GM23338 (cell line): Measurements from ENCODE around the gene SMIM44. TPM values are rescaled to one million over a fixed set of nuclear protein-coding genes. Genes with fewer than 3 reads are reported as not detected.

ENCODE experiments used
- ATAC-seq: fragments of 200-7000 bp; cut with Tn5 transposase; 3 replicates; pipeline ENCODE4 v1.9.1; 2020
- DNase-seq: peaks from one replicate; pipeline ENCODE4 v3.0.0-alpha.2; 2015; ENCODE audit warnings: low spot score
- H2AFZ ChIP-seq: fragments of 200-600 bp; sonication (generic); 2 replicates; pipeline ENCODE4 v1.8.0; 2016; ENCODE audit warnings: antibody characterized with exemption, mild to moderate bottlenecking, moderate library complexity
- H3F3A ChIP-seq: fragments of 200-600 bp; sonication (generic); replicated peaks from 2 replicates; pipeline ENCODE4 v1.8.0; 2017; ENCODE audit warnings: antibody characterized with exemption, mixed run types, low read depth
- H3K27ac ChIP-seq: fragments of 200-600 bp; sonication (generic); 2 replicates; pipeline ENCODE4 v1.6.1; 2016; ENCODE audit warnings: low read depth
- H3K27me3 ChIP-seq: fragments of 200-600 bp; sonication (generic); 2 replicates; pipeline ENCODE4 v1.8.0; 2016; ENCODE audit warnings: mild to moderate bottlenecking, mixed run types, moderate library complexity; ENCODE audit not compliant: insufficient read depth
- H3K36me3 ChIP-seq: fragments of 200-600 bp; sonication (generic); 2 replicates; pipeline ENCODE4 v1.8.0; 2016; ENCODE audit warnings: mild to moderate bottlenecking; ENCODE audit not compliant: insufficient read depth
- H3K4me1 ChIP-seq: fragments of 200-600 bp; sonication (generic); 2 replicates; pipeline ENCODE4 v1.8.0; 2016; ENCODE audit warnings: mild to moderate bottlenecking, moderate library complexity; ENCODE audit not compliant: insufficient read depth
- H3K4me2 ChIP-seq: fragments of 200-600 bp; sonication (generic); 2 replicates; pipeline ENCODE4 v1.7.1; 2017; ENCODE audit warnings: mixed run types
- H3K4me3 ChIP-seq: fragments of 200-600 bp; sonication (generic); 2 replicates; pipeline ENCODE4 v1.6.1; 2016; ENCODE audit warnings: mixed run types
- H3K79me2 ChIP-seq: fragments of 200-600 bp; sonication (generic); replicated peaks from 2 replicates; pipeline ENCODE4 v1.8.0; 2017; ENCODE audit warnings: mild to moderate bottlenecking; ENCODE audit not compliant: insufficient read depth
- H3K9me2 ChIP-seq: fragments of 200-600 bp; sonication (generic); 2 replicates; pipeline ENCODE4 v1.8.0; 2017; ENCODE audit not compliant: insufficient read depth
- H4K20me1 ChIP-seq: fragments of 200-600 bp; sonication (generic); replicated peaks from 2 replicates; pipeline ENCODE4 v1.8.0; 2017; ENCODE audit warnings: mild to moderate bottlenecking; ENCODE audit not compliant: insufficient read depth
- H3K27ac Mint-ChIP-seq: 2 replicates; pipeline ENCODE4 v1.8.0; 2020; ENCODE audit warnings: inconsistent platforms, mild to moderate bottlenecking, moderate library complexity, mixed read lengths
- H3K27me3 Mint-ChIP-seq: 3 replicates; pipeline ENCODE4 v1.8.0; 2022; ENCODE audit warnings: low read depth, mild to moderate bottlenecking, moderate library complexity, mixed read lengths, inconsistent platforms; ENCODE audit not compliant: insufficient read depth, poor library complexity
- H3K36me3 Mint-ChIP-seq: 3 replicates; pipeline ENCODE4 v1.8.0; 2021; ENCODE audit warnings: low read depth, mild to moderate bottlenecking, inconsistent platforms, moderate library complexity, mixed read lengths
- H3K4me1 Mint-ChIP-seq: 3 replicates; pipeline ENCODE4 v1.8.0; 2020; ENCODE audit warnings: mild to moderate bottlenecking, inconsistent platforms, mixed read lengths
- H3K4me3 Mint-ChIP-seq: 3 replicates; pipeline ENCODE4 v1.8.0; 2021; ENCODE audit warnings: moderate library complexity, mild to moderate bottlenecking, inconsistent platforms, mixed read lengths
- H3K9me3 Mint-ChIP-seq: 3 replicates; pipeline ENCODE4 v1.8.0; 2020; ENCODE audit warnings: moderate library complexity, mild to moderate bottlenecking, inconsistent platforms, mixed read lengths
- CREB1 ChIP-seq: fragments of 250-450 bp; sonication (Bioruptor Pico); IDR thresholded peaks from 2 replicates; pipeline ENCODE4 v1.5.0; 2020; ENCODE audit warnings: low read depth, mild to moderate bottlenecking, moderate library complexity
- EZH2 ChIP-seq: fragments of 200-600 bp; sonication (generic); IDR thresholded peaks from one replicate; pipeline ENCODE4 v1.8.0; 2017; ENCODE audit warnings: antibody characterized with exemption, mild to moderate bottlenecking, low read depth; ENCODE audit not compliant: unreplicated experiment
- EZH2phosphoT487 ChIP-seq: fragments of 200-600 bp; sonication (generic); IDR thresholded peaks from one replicate; pipeline ENCODE4 v1.8.1; 2018; ENCODE audit warnings: antibody characterized with exemption; ENCODE audit not compliant: unreplicated experiment
- JUNB ChIP-seq: IDR thresholded peaks from one replicate; pipeline ENCODE4 v1.6.1; 2016; ENCODE audit warnings: antibody characterized with exemption; ENCODE audit not compliant: unreplicated experiment
- NANOG ChIP-seq: IDR thresholded peaks from 2 replicates; pipeline ENCODE4 v1.6.1; 2016; ENCODE audit warnings: antibody characterized with exemption, borderline replicate concordance
- POLR2AphosphoS5 ChIP-seq: IDR thresholded peaks from 2 replicates; pipeline ENCODE4 v1.6.1; 2016; ENCODE audit warnings: antibody characterized with exemption, low read depth
- STAT1 ChIP-seq: IDR thresholded peaks from one replicate; pipeline ENCODE4 v1.6.1; 2016; ENCODE audit warnings: antibody characterized with exemption; ENCODE audit not compliant: unreplicated experiment
- ZNF114 ChIP-seq: fragments of 250-450 bp; sonication (Bioruptor Pico); IDR thresholded peaks from 2 replicates; pipeline ENCODE4 v1.5.0; 2020; ENCODE audit warnings: mild to moderate bottlenecking, moderate library complexity
- ZNF331 ChIP-seq: fragments of 250-450 bp; sonication (Bioruptor Pico); IDR thresholded peaks from 2 replicates; pipeline ENCODE4 v1.5.0; 2020; ENCODE audit warnings: low read depth, mild to moderate bottlenecking, moderate library complexity
- polyA plus RNA-seq: library from polyadenylated mRNA; unstranded; fragments of >200 nt; fragmentation: Nextera tagmentation; extraction: Ambion mirVana; gene quantifications from 2 replicates; pipeline ENCODE4 v1.2.1, GENCODE V29; 2016
- total RNA-seq: library from RNA; depleted of rRNA; stranded (reverse); fragments of >200 nt; shearing (Covaris generic); gene quantifications from 2 replicates; pipeline ENCODE4 v1.2.3, GENCODE V29; 2014
- TF ChIP-seq, protein P1 (sequence below), 2 experiments: fragments of 200-600 bp in 1 of 2; sonication (generic) in 1 of 2; conservative IDR thresholded peaks; 2 replicates each; pipeline versions ENCODE4 v1.5.1 to v1.6.1; 2016 to 2017; ENCODE audit warnings: antibody characterized with exemption in 2 of 2, low read depth in 2 of 2, mild to moderate bottlenecking in 2 of 2, moderate library complexity in 1 of 2
- TF ChIP-seq, protein P2 (sequence below): IDR thresholded peaks from one replicate; pipeline ENCODE4 v1.6.1; 2018; ENCODE audit warnings: antibody characterized with exemption; ENCODE audit not compliant: unreplicated experiment
- TF ChIP-seq, protein P3 (sequence below): fragments of 250-450 bp; sonication (Bioruptor Pico); IDR thresholded peaks from 2 replicates; pipeline ENCODE4 v1.5.0; 2020; ENCODE audit warnings: mild to moderate bottlenecking, moderate library complexity
- TF ChIP-seq, protein P4 (sequence below): IDR thresholded peaks from 2 replicates; pipeline ENCODE4 v1.6.1; 2016; ENCODE audit warnings: antibody characterized with exemption

SMIM44 gene
- total and polyA plus RNA-seq, 2 experiments from 2014 or later: not detected

DNA sequence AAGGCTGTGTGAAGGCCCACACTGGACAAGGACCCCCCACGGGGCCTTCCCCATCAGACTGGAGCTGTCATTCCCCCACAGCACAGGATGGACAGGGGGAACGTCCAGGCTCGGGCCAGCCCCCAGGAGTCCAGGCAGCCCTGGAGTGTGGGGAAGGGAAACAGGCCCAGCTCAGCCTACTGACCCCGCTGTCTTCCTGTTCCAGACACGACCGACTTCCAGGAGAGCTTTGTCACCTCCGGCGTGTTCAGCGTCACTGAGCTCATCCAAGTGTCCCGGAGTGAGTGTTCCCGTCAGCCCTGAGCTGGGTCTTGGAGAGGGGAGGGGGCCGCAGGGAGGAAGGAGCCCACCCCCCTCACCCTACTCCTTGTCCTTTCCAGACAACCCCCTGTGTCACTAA lies 49.9 kb downstream of the SMIM44 start:
- Histone ChIP-seq H4K20me1 (no peaks in the 10 kb centered on the region), H3K4me1 (no peaks in the 10 kb centered on the region; the same call in 1 of the 2 replicates), H3F3A (no peaks in the 10 kb centered on the region), H2AFZ (no peak overlapping the region), H3K79me2 (no peaks in the 10 kb centered on the region), H3K9me2 (no peaks in the 10 kb centered on the region), H3K27ac (no peak overlapping the region), H3K36me3 (no peaks in the 10 kb centered on the region), H3K4me2 (no peak overlapping the region), H3K27me3 (no peaks in the 10 kb centered on the region), H3K4me3 (no peak overlapping the region)
- no peak overlapping the region for H3K4me3 Mint-ChIP-seq
- DNase-seq: no peak
- H3K27ac Mint-ChIP-seq: no peak overlapping the region
- peaks cover under 1% of the 10 kb centered on the region; the same call in 2 of the 3 replicates for H3K4me1 Mint-ChIP-seq
- ATAC-seq: no peak
- peaks cover 4% of the 10 kb centered on the region; the same call in 1 of the 3 replicates for H3K9me3 Mint-ChIP-seq
- TF ChIP-seq POLR2AphosphoS5 (no peak), EZH2 (no peak), JUNB (no peak), ZNF114 (CRISPR knock-in tag) (no peak), ZNF331 (no peak), EZH2phosphoT487 (no peak), CREB1 (CRISPR knock-in tag) (no peak), STAT1 (no peak), NANOG (no peak)
- TF ChIP-seq, protein P1, sequence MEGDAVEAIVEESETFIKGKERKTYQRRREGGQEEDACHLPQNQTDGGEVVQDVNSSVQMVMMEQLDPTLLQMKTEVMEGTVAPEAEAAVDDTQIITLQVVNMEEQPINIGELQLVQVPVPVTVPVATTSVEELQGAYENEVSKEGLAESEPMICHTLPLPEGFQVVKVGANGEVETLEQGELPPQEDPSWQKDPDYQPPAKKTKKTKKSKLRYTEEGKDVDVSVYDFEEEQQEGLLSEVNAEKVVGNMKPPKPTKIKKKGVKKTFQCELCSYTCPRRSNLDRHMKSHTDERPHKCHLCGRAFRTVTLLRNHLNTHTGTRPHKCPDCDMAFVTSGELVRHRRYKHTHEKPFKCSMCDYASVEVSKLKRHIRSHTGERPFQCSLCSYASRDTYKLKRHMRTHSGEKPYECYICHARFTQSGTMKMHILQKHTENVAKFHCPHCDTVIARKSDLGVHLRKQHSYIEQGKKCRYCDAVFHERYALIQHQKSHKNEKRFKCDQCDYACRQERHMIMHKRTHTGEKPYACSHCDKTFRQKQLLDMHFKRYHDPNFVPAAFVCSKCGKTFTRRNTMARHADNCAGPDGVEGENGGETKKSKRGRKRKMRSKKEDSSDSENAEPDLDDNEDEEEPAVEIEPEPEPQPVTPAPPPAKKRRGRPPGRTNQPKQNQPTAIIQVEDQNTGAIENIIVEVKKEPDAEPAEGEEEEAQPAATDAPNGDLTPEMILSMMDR (conservative IDR thresholded peaks at IDR 0.05; ENCODE audit: low read depth in 2 of 2): no peak
- TF ChIP-seq, protein P2, sequence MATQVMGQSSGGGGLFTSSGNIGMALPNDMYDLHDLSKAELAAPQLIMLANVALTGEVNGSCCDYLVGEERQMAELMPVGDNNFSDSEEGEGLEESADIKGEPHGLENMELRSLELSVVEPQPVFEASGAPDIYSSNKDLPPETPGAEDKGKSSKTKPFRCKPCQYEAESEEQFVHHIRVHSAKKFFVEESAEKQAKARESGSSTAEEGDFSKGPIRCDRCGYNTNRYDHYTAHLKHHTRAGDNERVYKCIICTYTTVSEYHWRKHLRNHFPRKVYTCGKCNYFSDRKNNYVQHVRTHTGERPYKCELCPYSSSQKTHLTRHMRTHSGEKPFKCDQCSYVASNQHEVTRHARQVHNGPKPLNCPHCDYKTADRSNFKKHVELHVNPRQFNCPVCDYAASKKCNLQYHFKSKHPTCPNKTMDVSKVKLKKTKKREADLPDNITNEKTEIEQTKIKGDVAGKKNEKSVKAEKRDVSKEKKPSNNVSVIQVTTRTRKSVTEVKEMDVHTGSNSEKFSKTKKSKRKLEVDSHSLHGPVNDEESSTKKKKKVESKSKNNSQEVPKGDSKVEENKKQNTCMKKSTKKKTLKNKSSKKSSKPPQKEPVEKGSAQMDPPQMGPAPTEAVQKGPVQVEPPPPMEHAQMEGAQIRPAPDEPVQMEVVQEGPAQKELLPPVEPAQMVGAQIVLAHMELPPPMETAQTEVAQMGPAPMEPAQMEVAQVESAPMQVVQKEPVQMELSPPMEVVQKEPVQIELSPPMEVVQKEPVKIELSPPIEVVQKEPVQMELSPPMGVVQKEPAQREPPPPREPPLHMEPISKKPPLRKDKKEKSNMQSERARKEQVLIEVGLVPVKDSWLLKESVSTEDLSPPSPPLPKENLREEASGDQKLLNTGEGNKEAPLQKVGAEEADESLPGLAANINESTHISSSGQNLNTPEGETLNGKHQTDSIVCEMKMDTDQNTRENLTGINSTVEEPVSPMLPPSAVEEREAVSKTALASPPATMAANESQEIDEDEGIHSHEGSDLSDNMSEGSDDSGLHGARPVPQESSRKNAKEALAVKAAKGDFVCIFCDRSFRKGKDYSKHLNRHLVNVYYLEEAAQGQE: no peak
- TF ChIP-seq, protein P3, sequence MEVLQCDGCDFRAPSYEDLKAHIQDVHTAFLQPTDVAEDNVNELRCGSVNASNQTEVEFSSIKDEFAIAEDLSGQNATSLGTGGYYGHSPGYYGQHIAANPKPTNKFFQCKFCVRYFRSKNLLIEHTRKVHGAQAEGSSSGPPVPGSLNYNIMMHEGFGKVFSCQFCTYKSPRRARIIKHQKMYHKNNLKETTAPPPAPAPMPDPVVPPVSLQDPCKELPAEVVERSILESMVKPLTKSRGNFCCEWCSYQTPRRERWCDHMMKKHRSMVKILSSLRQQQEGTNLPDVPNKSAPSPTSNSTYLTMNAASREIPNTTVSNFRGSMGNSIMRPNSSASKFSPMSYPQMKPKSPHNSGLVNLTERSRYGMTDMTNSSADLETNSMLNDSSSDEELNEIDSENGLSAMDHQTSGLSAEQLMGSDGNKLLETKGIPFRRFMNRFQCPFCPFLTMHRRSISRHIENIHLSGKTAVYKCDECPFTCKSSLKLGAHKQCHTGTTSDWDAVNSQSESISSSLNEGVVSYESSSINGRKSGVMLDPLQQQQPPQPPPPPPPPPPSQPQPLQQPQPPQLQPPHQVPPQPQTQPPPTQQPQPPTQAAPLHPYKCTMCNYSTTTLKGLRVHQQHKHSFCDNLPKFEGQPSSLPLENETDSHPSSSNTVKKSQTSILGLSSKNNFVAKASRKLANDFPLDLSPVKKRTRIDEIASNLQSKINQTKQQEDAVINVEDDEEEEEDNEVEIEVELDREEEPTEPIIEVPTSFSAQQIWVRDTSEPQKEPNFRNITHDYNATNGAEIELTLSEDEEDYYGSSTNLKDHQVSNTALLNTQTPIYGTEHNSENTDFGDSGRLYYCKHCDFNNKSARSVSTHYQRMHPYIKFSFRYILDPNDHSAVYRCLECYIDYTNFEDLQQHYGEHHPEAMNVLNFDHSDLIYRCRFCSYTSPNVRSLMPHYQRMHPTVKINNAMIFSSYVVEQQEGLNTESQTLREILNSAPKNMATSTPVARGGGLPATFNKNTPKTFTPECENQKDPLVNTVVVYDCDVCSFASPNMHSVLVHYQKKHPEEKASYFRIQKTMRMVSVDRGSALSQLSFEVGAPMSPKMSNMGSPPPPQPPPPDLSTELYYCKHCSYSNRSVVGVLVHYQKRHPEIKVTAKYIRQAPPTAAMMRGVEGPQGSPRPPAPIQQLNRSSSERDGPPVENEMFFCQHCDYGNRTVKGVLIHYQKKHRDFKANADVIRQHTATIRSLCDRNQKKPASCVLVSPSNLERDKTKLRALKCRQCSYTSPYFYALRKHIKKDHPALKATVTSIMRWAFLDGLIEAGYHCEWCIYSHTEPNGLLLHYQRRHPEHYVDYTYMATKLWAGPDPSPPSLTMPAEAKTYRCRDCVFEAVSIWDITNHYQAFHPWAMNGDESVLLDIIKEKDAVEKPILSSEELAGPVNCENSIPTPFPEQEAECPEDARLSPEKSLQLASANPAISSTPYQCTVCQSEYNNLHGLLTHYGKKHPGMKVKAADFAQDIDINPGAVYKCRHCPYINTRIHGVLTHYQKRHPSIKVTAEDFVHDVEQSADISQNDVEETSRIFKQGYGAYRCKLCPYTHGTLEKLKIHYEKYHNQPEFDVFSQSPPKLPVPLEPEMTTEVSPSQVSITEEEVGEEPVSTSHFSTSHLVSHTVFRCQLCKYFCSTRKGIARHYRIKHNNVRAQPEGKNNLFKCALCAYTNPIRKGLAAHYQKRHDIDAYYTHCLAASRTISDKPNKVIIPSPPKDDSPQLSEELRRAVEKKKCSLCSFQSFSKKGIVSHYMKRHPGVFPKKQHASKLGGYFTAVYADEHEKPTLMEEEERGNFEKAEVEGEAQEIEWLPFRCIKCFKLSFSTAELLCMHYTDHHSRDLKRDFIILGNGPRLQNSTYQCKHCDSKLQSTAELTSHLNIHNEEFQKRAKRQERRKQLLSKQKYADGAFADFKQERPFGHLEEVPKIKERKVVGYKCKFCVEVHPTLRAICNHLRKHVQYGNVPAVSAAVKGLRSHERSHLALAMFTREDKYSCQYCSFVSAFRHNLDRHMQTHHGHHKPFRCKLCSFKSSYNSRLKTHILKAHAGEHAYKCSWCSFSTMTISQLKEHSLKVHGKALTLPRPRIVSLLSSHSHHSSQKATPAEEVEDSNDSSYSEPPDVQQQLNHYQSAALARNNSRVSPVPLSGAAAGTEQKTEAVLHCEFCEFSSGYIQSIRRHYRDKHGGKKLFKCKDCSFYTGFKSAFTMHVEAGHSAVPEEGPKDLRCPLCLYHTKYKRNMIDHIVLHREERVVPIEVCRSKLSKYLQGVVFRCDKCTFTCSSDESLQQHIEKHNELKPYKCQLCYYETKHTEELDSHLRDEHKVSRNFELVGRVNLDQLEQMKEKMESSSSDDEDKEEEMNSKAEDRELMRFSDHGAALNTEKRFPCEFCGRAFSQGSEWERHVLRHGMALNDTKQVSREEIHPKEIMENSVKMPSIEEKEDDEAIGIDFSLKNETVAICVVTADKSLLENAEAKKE: no peak
- TF ChIP-seq, protein P4, sequence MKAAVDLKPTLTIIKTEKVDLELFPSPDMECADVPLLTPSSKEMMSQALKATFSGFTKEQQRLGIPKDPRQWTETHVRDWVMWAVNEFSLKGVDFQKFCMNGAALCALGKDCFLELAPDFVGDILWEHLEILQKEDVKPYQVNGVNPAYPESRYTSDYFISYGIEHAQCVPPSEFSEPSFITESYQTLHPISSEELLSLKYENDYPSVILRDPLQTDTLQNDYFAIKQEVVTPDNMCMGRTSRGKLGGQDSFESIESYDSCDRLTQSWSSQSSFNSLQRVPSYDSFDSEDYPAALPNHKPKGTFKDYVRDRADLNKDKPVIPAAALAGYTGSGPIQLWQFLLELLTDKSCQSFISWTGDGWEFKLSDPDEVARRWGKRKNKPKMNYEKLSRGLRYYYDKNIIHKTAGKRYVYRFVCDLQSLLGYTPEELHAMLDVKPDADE: no peak
- no peaks in the 10 kb centered on the region; the same call in 2 of the 3 replicates for H3K36me3 Mint-ChIP-seq
- H3K27me3 Mint-ChIP-seq: peaks cover 34% of the 10 kb centered on the region
